Activated effector memory CD4-positive, alpha-beta T cell treated with anti-CD3 and anti-CD28 coated beads, Interleukin-2, amount 50 U/mL, for 16 hours (primary cell): ENCODE data around the gene USF2.
"Not testable (repeated sequence)": the region's sequence is repeated elsewhere in the genome, so short reads cannot be mapped to it uniquely, and the experiment has no call there.

Experiments used
- DNase-seq: peaks from one replicate; pipeline ENCODE4 v3.0.0-alpha.2; 2020

The USF2 gene

GRCh38 chr19:35268536-35269437 lies at the start of gene USF2:
Gene USF2 (plus strand): TSS chr19:35268962. CDS start chr19:35269102, 140 bp downstream.
- DNase-seq: peak; percentile 88

- DNase-seq: no peak
These were observed 49.8 kb upstream of the USF2 start for GRCh38 chr19:35219008-35219407.

GRCh38 chr19:35220315-35220921 lies 48.3 kb upstream of the USF2 start:
- DNase-seq: peak; percentile 25

- DNase-seq: not testable (repeated sequence)
These were observed 47.7 kb upstream of the USF2 start for GRCh38 chr19:35220973-35221590.

- DNase-seq: no peak
These were observed 46.3 kb upstream of the USF2 start for GRCh38 chr19:35222373-35223015.

- no peak for DNase-seq
These were observed 45.5 kb upstream of the USF2 start for GRCh38 chr19:35223084-35223790.

- DNase-seq: no peak
These were observed 44.8 kb upstream of the USF2 start for GRCh38 chr19:35223862-35224505.

GRCh38 chr19:35224681-35225571 lies 43.8 kb upstream of the USF2 start:
- DNase-seq: no peak

GRCh38 chr19:35225951-35226350 lies 42.8 kb upstream of the USF2 start:
- no peak for DNase-seq

GRCh38 chr19:35226748-35227147 lies 42.0 kb upstream of the USF2 start:
- no peak for DNase-seq

- DNase-seq: no peak
These were observed 40.4 kb upstream of the USF2 start, which contains the start of gene FAM187B for GRCh38 chr19:35228177-35228930. Gene FAM187B (minus strand): TSS chr19:35228739. CDS start chr19:35228680, 59 bp downstream.

GRCh38 chr19:35229601-35230000 lies 39.2 kb upstream of the USF2 start:
- DNase-seq: no peak

GRCh38 chr19:35231956-35232645 lies 36.7 kb upstream of the USF2 start:
- no peak for DNase-seq

GRCh38 chr19:35232912-35233311 lies 35.9 kb upstream of the USF2 start:
- DNase-seq: no peak

GRCh38 chr19:35236638-35237400 lies 31.9 kb upstream of the USF2 start:
- no peak for DNase-seq

GRCh38 chr19:35239597-35239996 lies 29.2 kb upstream of the USF2 start:
- not testable (repeated sequence) for DNase-seq

GRCh38 chr19:35240327-35240726 lies 28.4 kb upstream of the USF2 start:
- DNase-seq: no peak

- DNase-seq: no peak
These were observed 27.3 kb upstream of the USF2 start for GRCh38 chr19:35241417-35241816.
